Ramos (cell line): ENCODE data around the gene BTK.

Source experiments
- in situ Hi-C: fragments of 300-500 bp; cut with MboI; formaldehyde crosslinking; loops from one replicate; pipeline ENCODE4 v1.14.3; 2022; ENCODE audit warnings: low sequenced_read_pairs; ENCODE audit not compliant: unreplicated experiment

The BTK gene

GRCh38 chrX:101385795-101386541 lies at the start of gene BTK:
Gene BTK, minus strand, starts transcription at chrX:101386191. Its CDS starts 10,907 bp downstream, at chrX:101375284.
- in situ Hi-C loops, result no loop called here

- in situ Hi-C loops, result no loop called here
Observed at GRCh38 chrX:101430457-101431078, 44.6 kb upstream of the BTK start.

- in situ Hi-C loops, result no loop called here
Observed at GRCh38 chrX:101429934-101430333, 43.9 kb upstream of the BTK start.

- in situ Hi-C loops, result no loop called here
Observed at GRCh38 chrX:101427954-101428353, 42.0 kb upstream of the BTK start.

GRCh38 chrX:101419489-101419888 lies 33.5 kb upstream of the BTK start:
- in situ Hi-C loops, result no loop called here

GRCh38 chrX:101417981-101418841 lies 32.2 kb upstream of the BTK start:
- in situ Hi-C loops, result no loop called here

GRCh38 chrX:101417190-101417589 lies 31.2 kb upstream of the BTK start:
- in situ Hi-C loops, result no loop called here

GRCh38 chrX:101416691-101417090 lies 30.7 kb upstream of the BTK start:
- in situ Hi-C loops, result no loop called here

- in situ Hi-C loops, result no loop called here
Observed at GRCh38 chrX:101415180-101416145, 29.5 kb upstream of the BTK start.

- in situ Hi-C loops, result no loop called here
Observed at GRCh38 chrX:101411984-101412383, 26.0 kb upstream of the BTK start.

- in situ Hi-C loops, result no loop called here
Observed at GRCh38 chrX:101410461-101410860, 24.5 kb upstream of the BTK start.

- in situ Hi-C loops, result no loop called here
Observed at GRCh38 chrX:101409043-101409442, 23.1 kb upstream of the BTK start.

- in situ Hi-C loops, result no loop called here
Observed at GRCh38 chrX:101408532-101408841, 22.5 kb upstream of the BTK start.

GRCh38 chrX:101407748-101408531 lies 21.9 kb upstream of the BTK start, which contains the start of the genes GLA and HNRNPH2:
Gene GLA, minus strand, starts transcription at chrX:101407925. Its CDS starts 22 bp downstream, at chrX:101407903.
Gene HNRNPH2, plus strand, starts transcription at chrX:101408222. Its CDS starts 3,767 bp downstream, at chrX:101411989.
- in situ Hi-C loops, result no loop called here

GRCh38 chrX:101407167-101407747 lies 21.3 kb upstream of the BTK start:
- in situ Hi-C loops, result no loop called here

- in situ Hi-C loops, result no loop called here
Observed at GRCh38 chrX:101399825-101400224, 13.8 kb upstream of the BTK start.

GRCh38 chrX:101398694-101399093 lies 12.7 kb upstream of the BTK start:
- in situ Hi-C loops, result no loop called here

GRCh38 chrX:101397779-101398178 lies 11.8 kb upstream of the BTK start:
- in situ Hi-C loops, result no loop called here

GRCh38 chrX:101395789-101396188 lies 9.8 kb upstream of the BTK start:
- in situ Hi-C loops, result no loop called here
